Activated T-cell treated with anti-CD3 and anti-CD28 coated beads for 4 hours (primary cell): ENCODE data around the gene ZNF511.
A peak's percentile ranks its signal among the peaks of the same experiment; 100 is the strongest.

ENCODE experiments used
- DNase-seq: peaks from one replicate; pipeline ENCODE4 v3.0.0-alpha.2; 2020

The ZNF511 gene

GRCh38 chr10:133336577-133337369, 28.1 kb downstream of the ZNF511 start, which contains the start of gene CALY:
CALY (minus strand) TSS chr10:133336896; CDS start chr10:133328989, 7,907 bp downstream.
- peak; percentile 66 for DNase-seq

- no peak for DNase-seq
Measured at GRCh38 chr10:133337370-133337725, 28.6 kb downstream of the ZNF511 start.

- DNase-seq: no peak
Measured at GRCh38 chr10:133338080-133339071, 29.7 kb downstream of the ZNF511 start.

GRCh38 chr10:133339708-133340380, 31.1 kb downstream of the ZNF511 start:
- DNase-seq: no peak

GRCh38 chr10:133341983-133342382, 33.3 kb downstream of the ZNF511 start:
- DNase-seq: no peak

GRCh38 chr10:133342942-133343341, 34.2 kb downstream of the ZNF511 start:
- DNase-seq: no peak

- DNase-seq: no peak
Measured at GRCh38 chr10:133343558-133343957, 34.8 kb downstream of the ZNF511 start.

- no peak for DNase-seq
Measured at GRCh38 chr10:133344236-133344635, 35.5 kb downstream of the ZNF511 start.

GRCh38 chr10:133346413-133346812, 37.7 kb downstream of the ZNF511 start:
- no peak for DNase-seq

GRCh38 chr10:133347710-133348517, 39.2 kb downstream of the ZNF511 start:
- DNase-seq: no peak

- no peak for DNase-seq
Measured at GRCh38 chr10:133349160-133349568, 40.5 kb downstream of the ZNF511 start.

GRCh38 chr10:133349577-133350011, 40.9 kb downstream of the ZNF511 start:
- DNase-seq: no peak

GRCh38 chr10:133350283-133350949, 41.7 kb downstream of the ZNF511 start:
- no peak for DNase-seq

GRCh38 chr10:133350950-133351329, 42.2 kb downstream of the ZNF511 start:
- DNase-seq: no peak

- DNase-seq: no peak
Measured at GRCh38 chr10:133351408-133352318, 42.9 kb downstream of the ZNF511 start.

GRCh38 chr10:133353202-133353959, 44.7 kb downstream of the ZNF511 start:
- no peak for DNase-seq

- DNase-seq: no peak
Measured at GRCh38 chr10:133353988-133354605, 45.4 kb downstream of the ZNF511 start.

- DNase-seq: no peak
Measured at GRCh38 chr10:133354672-133355240, 46.0 kb downstream of the ZNF511 start.

GRCh38 chr10:133355266-133355665, 46.6 kb downstream of the ZNF511 start:
- no peak for DNase-seq
